SK-N-SH (cell line): ENCODE data around the gene ABHD13. TPM values are rescaled to one million over a fixed set of nuclear protein-coding genes. Genes with fewer than 3 reads are reported as not detected.

Experiments
- CTCF ChIA-PET: fragments of 300-600, 350-600 bp; formaldehyde crosslinking; extraction: SDS; loops from one replicate; lab custom pipeline; 2021; lab: Yijun Ruan, JAX
- POLR2A ChIA-PET: fragments of 350-600 bp; sonication (Branson Sonifier 250); formaldehyde crosslinking; extraction: SDS; loops from one replicate; lab custom pipeline; 2020; ENCODE audit warnings: antibody characterized with exemption, inconsistent platforms; lab: Yijun Ruan, JAX
- DNase-seq: peaks from one replicate; pipeline ENCODE4 v3.0.0; 2012
- H2AFZ ChIP-seq: fragments of 200-600 bp; sonication (generic); 2 replicates; pipeline ENCODE4 v1.8.1; 2016; ENCODE audit warnings: antibody characterized with exemption, mild to moderate bottlenecking, low read depth
- H3F3A ChIP-seq: fragments of 200-600 bp; sonication (generic); replicated peaks from 2 replicates; pipeline ENCODE3; 2016; ENCODE audit warnings: antibody characterized with exemption, mild to moderate bottlenecking; ENCODE audit not compliant: insufficient read depth
- H3K27ac ChIP-seq, 2 experiments: fragments of 200-500 bp in 1 of 2; fragments of 200-600 bp in 1 of 2; sonication (Bioruptor generic) in 1 of 2; sonication (generic), shearing (Covaris generic) in 1 of 2; 2 replicates each; pipeline versions ENCODE4 v1.5.1 to v1.6.1; 2014 to 2016; ENCODE audit warnings: low read depth in 2 of 2, inconsistent platforms in 1 of 2, low read length in 1 of 2, mild to moderate bottlenecking in 1 of 2, mixed read lengths in 1 of 2
- H3K27me3 ChIP-seq: fragments of 200-600 bp; sonication (generic), shearing (Covaris generic); 2 replicates; pipeline ENCODE4 v1.6.1; 2016; ENCODE audit warnings: mixed run types; ENCODE audit not compliant: insufficient read depth
- H3K36me3 ChIP-seq, 2 experiments: fragments of 200-500 bp in 1 of 2; fragments of 200-600 bp in 1 of 2; sonication (Bioruptor generic) in 1 of 2; sonication (generic) in 1 of 2; replicated peaks in 1 of 2; 2 replicates each; pipeline versions ENCODE3 to v1.5.1; 2014 to 2016; ENCODE audit warnings: low read length in 1 of 2, mild to moderate bottlenecking in 1 of 2; ENCODE audit not compliant: insufficient read depth in 2 of 2, control insufficient read depth in 1 of 2
- H3K4me1 ChIP-seq, 2 experiments: fragments of 200-500 bp in 1 of 2; fragments of 200-600 bp in 1 of 2; sonication (Bioruptor generic) in 1 of 2; sonication (generic), shearing (Covaris generic) in 1 of 2; 2 replicates each; pipeline versions ENCODE4 v1.5.1 to v1.6.1; 2014 to 2016; ENCODE audit warnings: low read depth in 1 of 2, low read length in 1 of 2, mixed run types in 1 of 2; ENCODE audit not compliant: insufficient read depth in 2 of 2, control insufficient read depth in 1 of 2
- H3K4me2 ChIP-seq: fragments of 200-600 bp; sonication (generic), shearing (Covaris generic); 2 replicates; pipeline ENCODE4 v1.6.1; 2017; ENCODE audit warnings: mixed run types
- H3K4me3 ChIP-seq, 2 experiments: fragments of 200-500 bp in 1 of 2; fragments of 200-600 bp in 1 of 2; sonication (Bioruptor generic) in 1 of 2; sonication (generic), shearing (Covaris generic) in 1 of 2; 2 replicates each; pipeline versions ENCODE4 v1.5.1 to v1.8.1; 2014 to 2016; ENCODE audit warnings: low read depth in 2 of 2, inconsistent platforms in 1 of 2, low read length in 1 of 2, mild to moderate bottlenecking in 1 of 2, mixed read lengths in 1 of 2, moderate library complexity in 1 of 2
- H3K79me2 ChIP-seq: fragments of 200-600 bp; sonication (generic); 2 replicates; pipeline ENCODE4 v1.8.1; 2017; ENCODE audit warnings: mild to moderate bottlenecking; ENCODE audit not compliant: insufficient read depth
- H3K9ac ChIP-seq: fragments of 200-600 bp; sonication (generic); 2 replicates; pipeline ENCODE4 v1.6.1; 2017; ENCODE audit warnings: mixed run types
- H3K9me2 ChIP-seq: fragments of 200-600 bp; sonication (generic); 2 replicates; pipeline ENCODE4 v1.6.1; 2017; ENCODE audit warnings: mixed run types
- H3K9me3 ChIP-seq: fragments of 200-600 bp; sonication (generic); 2 replicates; pipeline ENCODE4 v1.6.1; 2017; ENCODE audit warnings: mixed run types, mild to moderate bottlenecking, moderate library complexity
- H4K20me1 ChIP-seq: fragments of 200-600 bp; sonication (generic); 2 replicates; pipeline ENCODE4 v1.6.1; 2017; ENCODE audit warnings: mild to moderate bottlenecking, mixed run types; ENCODE audit not compliant: insufficient read depth
- FOXJ3 ChIP-seq: sonication (generic); formaldehyde crosslinking; IDR thresholded peaks from 2 replicates; pipeline ENCODE4 v1.5.1; 2020; ENCODE audit warnings: mild to moderate bottlenecking, missing genetic modification reagents
- FOXM1 ChIP-seq: IDR thresholded peaks from 2 replicates; pipeline ENCODE4 v1.4.0; 2012; ENCODE audit warnings: low read depth, mild to moderate bottlenecking
- GABPA ChIP-seq: IDR thresholded peaks from 2 replicates; pipeline ENCODE4 v1.4.0; 2012; ENCODE audit warnings: low read depth, mild to moderate bottlenecking
- GATA2 ChIP-seq: sonication (generic); formaldehyde crosslinking; IDR thresholded peaks from 2 replicates; pipeline ENCODE4 v1.5.0; 2020; ENCODE audit warnings: mild to moderate bottlenecking, missing genetic modification reagents
- IRF3 ChIP-seq: fragments of 150-350 bp; IDR thresholded peaks from 2 replicates; pipeline ENCODE4 v1.6.1; 2016; ENCODE audit warnings: mild to moderate bottlenecking, low read depth, low read length
- JUND ChIP-seq: IDR thresholded peaks from 2 replicates; pipeline ENCODE4 v1.4.0; 2012
- MAX ChIP-seq: IDR thresholded peaks from 2 replicates; pipeline ENCODE4 v1.4.0; 2012; ENCODE audit warnings: low read depth
- MXI1 ChIP-seq: IDR thresholded peaks from 2 replicates; pipeline ENCODE4 v1.6.1; 2012; ENCODE audit warnings: mild to moderate bottlenecking, low read depth, low read length, improper control_type of control experiment
- NFIC ChIP-seq: IDR thresholded peaks from 2 replicates; pipeline ENCODE4 v1.4.0; 2012; ENCODE audit warnings: borderline replicate concordance
- NRF1 ChIP-seq: IDR thresholded peaks from 2 replicates; pipeline ENCODE4 v1.6.1; 2012; ENCODE audit warnings: low read depth, mild to moderate bottlenecking, low read length
- RAD21 ChIP-seq: IDR thresholded peaks from 2 replicates; pipeline ENCODE4 v1.6.1; 2012; ENCODE audit warnings: mild to moderate bottlenecking, low read length
- RFX5 ChIP-seq: IDR thresholded peaks from 2 replicates; pipeline ENCODE4 v1.6.1; 2012; ENCODE audit warnings: mild to moderate bottlenecking, improper control_type of control experiment, low read length
- TAF1 ChIP-seq: IDR thresholded peaks from 2 replicates; pipeline ENCODE4 v1.6.1; 2012; ENCODE audit warnings: low read depth, mild to moderate bottlenecking, low read length, moderate library complexity, borderline replicate concordance
- TCF12 ChIP-seq: IDR thresholded peaks from 2 replicates; pipeline ENCODE4 v1.4.0; 2012
- TEAD4 ChIP-seq: IDR thresholded peaks from 2 replicates; pipeline ENCODE4 v1.4.0; 2012; ENCODE audit warnings: mild to moderate bottlenecking, borderline replicate concordance; ENCODE audit not compliant: insufficient read depth
- YY1 ChIP-seq: IDR thresholded peaks from 2 replicates; pipeline ENCODE4 v1.4.0; 2012; ENCODE audit warnings: low read depth, mild to moderate bottlenecking
- WGBS: methylation state at CpG from one replicate; pipeline ENCODE4 v1.1.6; 2017; ENCODE audit warnings: low lambda C conversion rate; 5-methylcytosine and 5-hydroxymethylcytosine counted together
- polyA plus RNA-seq, 3 experiments: library from polyadenylated mRNA; depleted of rRNA; stranded (reverse); fragments of >200 nt; gene quantifications; 2 replicates each; pipeline ENCODE4 v1.2.3, GENCODE V29; 2012

ABHD13 gene
- polyA plus RNA-seq, 1 of the 3 experiments (the other 2 are of a cell fraction): 2.9 TPM

DNA sequence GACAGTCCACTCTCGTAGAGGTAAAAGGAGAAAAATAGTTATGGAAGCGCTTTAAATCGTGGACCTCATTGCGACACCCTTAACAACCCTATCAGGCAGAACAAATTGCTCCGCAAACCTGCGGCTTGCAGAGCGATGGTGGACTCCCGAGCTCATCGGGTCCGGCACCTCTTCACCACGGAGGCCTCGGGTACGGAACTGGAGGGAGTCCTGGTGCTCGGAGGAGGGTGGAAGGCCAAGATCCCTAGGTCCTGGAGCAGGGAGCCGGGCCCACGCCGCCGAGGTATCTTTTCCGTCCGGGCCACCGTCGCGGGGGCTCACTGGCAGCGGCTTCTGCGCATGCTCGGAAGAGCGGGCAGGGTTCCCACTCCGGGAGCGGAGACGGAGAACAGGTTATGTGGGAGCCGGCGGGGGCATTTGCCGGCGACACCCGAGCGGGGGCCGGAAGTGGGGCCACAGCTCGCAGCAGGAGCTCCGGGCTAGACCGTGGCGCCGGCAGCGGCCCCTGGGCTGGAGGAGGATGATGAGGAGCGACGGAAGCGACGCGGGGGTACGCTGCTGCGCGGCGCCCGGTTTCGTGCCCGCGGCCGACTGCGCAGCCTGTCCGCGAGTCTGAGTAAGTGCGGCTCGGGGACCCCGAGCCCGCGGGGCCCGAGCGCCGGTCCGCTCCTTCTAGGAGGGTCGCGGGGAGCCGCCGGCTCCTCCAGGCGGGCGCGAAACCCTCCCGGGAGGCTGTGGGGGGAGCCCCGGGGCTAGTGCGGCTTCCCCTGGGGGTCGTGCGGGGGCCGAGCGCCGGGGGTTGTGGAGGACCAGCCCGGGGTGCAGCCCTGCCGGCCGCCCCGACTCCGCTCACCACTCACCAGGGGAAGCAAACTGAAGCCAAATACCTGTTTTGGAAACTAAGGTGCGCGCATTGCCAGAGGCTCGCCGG lies at the start of gene ABHD13 (continued):
- TF ChIP-seq FOXM1 (no peak), TEAD4 (0 out of 2 replicates have a peak, but pooled peaks have one; percentile 9), GABPA (peak; percentile 82), JUND (no peak), RAD21 (no peak), TAF1 (peak; percentile 88), IRF3 (no peak), YY1 (peak; percentile 73; the same call in 1 of the 2 replicates), FOXJ3 (no peak), TCF12 (no peak), GATA2 (CRISPR knock-in tag) (no peak), NFIC (peak; percentile 53; the same call in 1 of the 2 replicates), NRF1 (peak; percentile 60; the same call in 1 of the 2 replicates), RFX5 (no peak)

GRCh38 chr13:108168929-108169328 lies 49.3 kb upstream of the ABHD13 start:
- Histone ChIP-seq H3K27ac (no peak overlapping the region), H2AFZ (no peak overlapping the region), H4K20me1 (no peaks in the 10 kb centered on the region), H3F3A (no peaks in the 10 kb centered on the region), H3K36me3 (no peaks in the 10 kb centered on the region), H3K9ac (no peak overlapping the region), H3K9me2 (no peaks in the 10 kb centered on the region), H3K4me2 (no peak overlapping the region), H3K4me1 (no peaks in the 10 kb centered on the region), H3K4me3 (no peak overlapping the region), H3K9me3 (no peaks in the 10 kb centered on the region; the same call in 1 of the 2 replicates), H3K79me2 (no peaks in the 10 kb centered on the region), H3K27me3 (no peaks in the 10 kb centered on the region)
- 28% methylated on average over 2 of the region's 3 CpGs for WGBS
- ChIA-PET CTCF (interaction anchor here (1.0 to 7.4 kb wide), 2 partner anchors 9 to 14 kb away, joined by 3 to 48 read pairs; no protein-coding TSS in a partner anchor), POLR2A (no interaction called here)
- no peak for TF ChIP-seq MXI1
- TF ChIP-seq IRF3: no peak
- TF ChIP-seq MAX: no peak
- no peak for DNase-seq
